Erythroblast (primary cell): ENCODE measurements around the gene CDH11.

Source experiments
- DNase-seq, 2 experiments: peaks; one replicate each; lab custom pipeline; 2025; lab: John Stamatoyannopoulos, UW
- GATA1 ChIP-seq: IDR thresholded peaks from 2 replicates; pipeline ENCODE4 v1.6.1; 2011; ENCODE audit warnings: low read depth, mild to moderate bottlenecking, control low read depth, low read length, moderate library complexity
- POLR2A ChIP-seq: IDR thresholded peaks from 2 replicates; pipeline ENCODE4 v1.6.1; 2011; ENCODE audit warnings: mild to moderate bottlenecking, low read length

CDH11 gene

GRCh38 chr16:65042438-65043365 lies 79.2 kb downstream of the CDH11 start:
- no peak for TF ChIP-seq POLR2A
- no peak for TF ChIP-seq GATA1
- no peak for DNase-seq

- no peak for DNase-seq
- TF ChIP-seq POLR2A: no peak
- no peak for TF ChIP-seq GATA1
These were observed 80.2 kb downstream of the CDH11 start for GRCh38 chr16:65041667-65042066.

GRCh38 chr16:65038100-65038499 lies 83.8 kb downstream of the CDH11 start:
- no peak for DNase-seq
- TF ChIP-seq POLR2A (no peak), GATA1 (no peak)

GRCh38 chr16:65037556-65037955 lies 84.3 kb downstream of the CDH11 start:
- TF ChIP-seq GATA1 (no peak), POLR2A (no peak)
- DNase-seq: no peak

- TF ChIP-seq GATA1 (no peak), POLR2A (no peak)
- DNase-seq: no peak
These were observed 86.9 kb downstream of the CDH11 start for GRCh38 chr16:65034915-65035314.

GRCh38 chr16:65032387-65032786 lies 89.5 kb downstream of the CDH11 start:
- TF ChIP-seq POLR2A (no peak), GATA1 (no peak)
- no peak for DNase-seq

GRCh38 chr16:65024767-65025178 lies 97.1 kb downstream of the CDH11 start:
- TF ChIP-seq GATA1 (no peak), POLR2A (no peak)
- DNase-seq: no peak

- DNase-seq: no peak
- TF ChIP-seq GATA1 (no peak), POLR2A (no peak)
These were observed 98.1 kb downstream of the CDH11 start for GRCh38 chr16:65023802-65024201.

GRCh38 chr16:65021852-65022595 lies 99.8 kb downstream of the CDH11 start:
- TF ChIP-seq POLR2A (no peak), GATA1 (no peak)
- DNase-seq: no peak

- TF ChIP-seq GATA1: no peak
- TF ChIP-seq POLR2A: no peak
- DNase-seq: no peak
These were observed 105.1 kb downstream of the CDH11 start for GRCh38 chr16:65016754-65017153.

- no peak for DNase-seq
- TF ChIP-seq POLR2A (no peak), GATA1 (no peak)
These were observed 106.3 kb downstream of the CDH11 start for GRCh38 chr16:65015599-65015998.

- no peak for DNase-seq
- TF ChIP-seq GATA1 (no peak), POLR2A (no peak)
These were observed 109.5 kb downstream of the CDH11 start for GRCh38 chr16:65012357-65012756.

GRCh38 chr16:65010125-65010524 lies 111.7 kb downstream of the CDH11 start:
- TF ChIP-seq POLR2A: no peak
- no peak for TF ChIP-seq GATA1

GRCh38 chr16:65005696-65006095 lies 116.2 kb downstream of the CDH11 start:
- TF ChIP-seq POLR2A (no peak), GATA1 (no peak)
- DNase-seq: no peak

More at GRCh38 chr16:65010125-65010524, 111.7 kb downstream of the CDH11 start:
- no peak for DNase-seq

- TF ChIP-seq GATA1 (no peak), POLR2A (no peak)
- DNase-seq: no peak
These were observed 117.3 kb downstream of the CDH11 start for GRCh38 chr16:65004570-65004969.
